Stimulated activated CD4-positive, alpha-beta T cell treated with anti-CD3 and anti-CD28 coated beads, Interleukin-4, amount 100 ng/mL, for 24 hours (primary cell): ENCODE results near the gene CCDC71L.
"Not testable (repeated sequence)": the region's sequence is repeated elsewhere in the genome, so short reads cannot be mapped to it uniquely, and the experiment has no call there.

Source experiments
- DNase-seq: peaks from one replicate; pipeline ENCODE4 v3.0.0-alpha.2; 2020

CCDC71L gene

DNA sequence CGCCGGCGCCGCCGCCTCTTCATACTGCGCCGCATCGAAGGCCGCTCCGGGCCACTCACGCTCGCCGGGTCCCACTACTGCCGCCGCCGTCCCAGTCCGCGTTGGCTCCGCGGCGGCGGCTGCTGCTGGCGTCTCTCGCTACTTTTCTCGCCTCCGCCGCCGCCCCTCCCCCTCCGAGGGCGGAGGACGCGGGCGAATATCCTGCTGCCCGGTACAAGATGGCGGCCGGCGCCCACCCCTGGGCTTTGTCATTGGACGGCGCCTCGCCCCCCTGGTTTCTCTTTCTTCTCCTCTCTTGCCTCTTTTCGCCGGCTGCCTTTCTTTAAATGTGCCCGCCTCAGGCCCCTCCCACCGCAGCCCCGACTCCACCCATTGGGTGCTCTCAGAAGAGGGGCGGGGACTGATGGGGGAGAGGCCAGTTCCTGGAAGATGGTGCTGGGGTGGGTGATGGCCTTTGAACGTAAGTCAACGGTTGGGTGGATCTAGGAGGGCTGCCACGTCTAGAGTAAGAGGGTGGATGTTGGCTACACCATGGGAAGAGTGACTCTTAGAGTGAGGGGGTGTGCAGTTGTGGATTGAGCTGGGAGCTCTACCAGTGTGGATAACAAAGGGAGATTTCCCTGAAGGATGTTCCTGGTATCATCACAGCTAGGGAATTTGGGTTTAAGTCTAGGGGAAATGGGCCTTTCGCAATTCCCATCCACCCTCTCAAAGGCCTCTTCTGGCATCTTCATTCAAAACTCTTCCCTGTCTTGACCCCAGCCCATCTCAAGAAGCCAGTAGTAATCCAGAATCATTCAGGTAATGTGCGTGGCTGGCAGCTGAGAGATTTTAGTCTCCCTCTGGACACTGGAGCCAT is at the start of gene CCDC71L:
Gene CCDC71L (minus strand): TSS at position 297 of the 859 bp plus-strand sequence. CDS start 262 bp downstream, at position 35.
- DNase-seq: peak; percentile 92

- DNase-seq: not testable (repeated sequence)
These were observed 48.6 kb upstream of the CCDC71L start for GRCh38 chr7:106709604-106710003.

DNA sequence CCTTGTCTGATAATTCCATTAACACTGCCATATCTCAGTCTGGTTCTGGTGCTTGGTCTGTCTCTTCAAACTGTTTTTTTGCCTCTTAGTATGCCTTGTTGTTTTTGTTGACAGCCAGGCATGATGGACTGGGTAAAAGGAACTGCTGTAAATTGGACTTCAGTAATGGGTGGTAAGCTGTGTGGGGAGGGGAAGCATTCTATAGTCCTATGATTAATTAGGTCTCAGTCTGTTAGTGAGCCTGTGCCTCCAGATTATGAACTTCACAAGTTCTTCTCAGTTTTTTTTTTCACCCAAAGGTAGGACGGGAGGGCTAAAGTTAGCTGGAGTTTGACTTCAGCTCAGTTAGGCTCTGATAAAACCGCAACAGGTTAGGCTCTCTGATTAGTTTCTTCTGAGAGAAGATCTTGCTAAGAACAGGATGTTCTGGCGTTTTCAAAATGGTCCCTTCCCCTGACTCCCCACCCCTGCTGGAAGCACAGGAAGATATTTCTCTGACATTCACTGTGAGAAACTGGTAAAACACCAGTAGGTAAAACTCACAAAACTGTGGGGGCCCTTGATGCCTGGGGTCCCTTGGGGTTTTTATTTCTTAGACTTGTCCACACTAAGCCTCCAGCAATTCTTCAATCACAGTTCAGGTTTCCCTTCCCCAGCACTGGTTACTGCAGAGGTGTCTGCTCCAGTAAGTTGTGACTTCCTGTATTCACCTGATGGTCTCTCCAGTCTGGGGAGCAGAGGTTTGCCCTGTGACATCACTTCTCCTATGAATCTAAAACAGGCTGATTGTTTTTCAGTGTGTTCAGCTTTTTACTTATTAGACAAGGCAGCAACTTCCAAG is 43.3 kb upstream of the CCDC71L start:
- no peak for DNase-seq

GRCh38 chr7:106693677-106694353 is 32.9 kb upstream of the CCDC71L start:
- DNase-seq: no peak

- DNase-seq: no peak
These were observed 31.6 kb upstream of the CCDC71L start for GRCh38 chr7:106692450-106693051.

- not testable (repeated sequence) for DNase-seq
These were observed 27.2 kb upstream of the CCDC71L start for GRCh38 chr7:106688161-106688560.

- DNase-seq: no peak
These were observed 23.0 kb upstream of the CCDC71L start for GRCh38 chr7:106683941-106684340.

GRCh38 chr7:106681815-106682495 is 21.0 kb upstream of the CCDC71L start:
- no peak for DNase-seq

GRCh38 chr7:106679153-106679931 is 18.4 kb upstream of the CCDC71L start:
- DNase-seq: peak; percentile 12

- DNase-seq: no peak
These were observed 17.8 kb upstream of the CCDC71L start for GRCh38 chr7:106678795-106679152.

GRCh38 chr7:106676506-106676905 is 15.5 kb upstream of the CCDC71L start:
- not testable (repeated sequence) for DNase-seq

DNA sequence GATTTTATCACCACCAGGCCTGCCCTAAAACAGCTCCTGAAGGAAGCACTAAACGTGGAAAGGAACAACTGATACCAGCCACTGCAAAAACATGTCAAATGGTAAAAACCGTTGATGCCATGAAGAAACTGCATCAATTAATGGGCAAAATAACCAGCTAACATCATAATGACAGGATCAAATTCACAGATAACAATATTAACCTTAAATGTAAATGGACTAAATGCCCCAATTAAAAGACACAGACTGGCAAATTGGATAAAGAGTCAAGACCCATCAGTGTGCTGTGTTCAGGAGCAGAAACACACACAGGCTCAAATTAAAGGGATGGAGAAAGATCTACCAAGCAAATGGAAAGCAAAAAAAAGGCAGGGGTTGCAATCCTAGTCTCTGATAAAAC is 12.7 kb upstream of the CCDC71L start:
- not testable (repeated sequence) for DNase-seq

DNA sequence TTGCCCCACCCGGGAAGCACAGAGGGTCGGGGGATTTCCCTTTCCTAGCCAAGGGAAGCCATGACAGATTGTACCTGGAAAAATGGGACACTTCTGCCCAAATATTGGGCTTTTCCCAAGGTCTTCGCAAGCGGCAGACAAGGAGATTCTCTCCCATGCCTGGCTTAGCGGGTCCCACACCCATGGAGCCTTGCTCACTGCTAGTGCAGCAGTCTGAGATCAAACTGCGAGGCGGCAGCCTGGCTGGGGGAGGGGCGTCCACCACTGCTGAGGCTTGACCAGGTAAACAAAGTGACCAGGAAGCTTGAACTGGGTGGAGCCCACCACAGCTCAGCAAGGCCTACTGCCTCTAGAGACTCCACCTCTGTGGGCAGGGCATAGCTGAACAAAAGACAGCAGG is 11.0 kb upstream of the CCDC71L start:
- not testable (repeated sequence) for DNase-seq

DNA sequence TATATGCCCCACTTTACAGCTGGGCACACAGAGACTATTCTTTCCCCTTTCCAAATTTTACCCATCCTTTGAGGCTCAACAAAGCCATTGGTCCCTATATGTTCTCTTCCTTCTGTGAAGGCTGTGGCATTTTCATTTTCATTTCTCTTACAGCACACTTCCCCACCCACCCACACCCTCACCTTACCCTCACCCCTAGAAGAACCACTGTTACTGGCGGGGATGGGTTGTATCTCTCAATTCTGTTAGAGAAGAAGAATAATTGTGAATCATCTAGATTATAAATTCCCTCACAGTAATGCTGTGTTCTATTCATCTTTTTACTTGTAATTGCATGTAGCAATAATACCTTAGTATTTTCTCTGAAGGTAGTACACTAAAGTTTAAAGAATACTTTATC is 10.2 kb upstream of the CCDC71L start:
- DNase-seq: no peak

DNA sequence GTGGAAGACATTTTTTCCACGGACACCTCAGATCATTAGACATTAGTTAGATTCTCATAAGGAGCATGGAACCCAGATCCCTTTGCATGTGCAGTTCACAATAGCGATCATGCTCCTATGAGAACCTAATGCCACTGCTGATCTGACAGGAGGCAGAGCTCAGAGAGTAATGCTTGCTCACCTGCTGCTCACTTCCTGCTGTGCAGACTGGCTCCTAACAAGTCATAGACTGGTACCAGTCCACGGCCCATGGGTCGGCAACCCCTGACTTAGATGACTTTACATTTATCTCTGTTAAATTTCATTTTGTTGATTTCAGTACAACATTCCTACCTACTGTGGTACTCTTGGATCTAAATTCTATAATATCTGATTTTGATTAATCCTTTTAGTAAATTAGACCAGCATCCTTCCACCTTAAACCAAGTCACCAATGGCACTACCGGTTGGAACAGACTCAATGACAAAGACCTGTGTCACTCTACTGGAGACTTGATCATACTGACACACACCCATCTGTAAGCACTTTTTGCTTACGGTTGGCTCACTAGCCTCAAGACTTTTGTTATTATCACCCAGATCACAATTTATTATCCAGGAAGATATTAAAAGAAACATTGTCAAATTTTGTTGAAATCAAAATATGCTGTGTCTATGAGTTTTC is 8.0 kb upstream of the CCDC71L start:
- DNase-seq: no peak

DNA sequence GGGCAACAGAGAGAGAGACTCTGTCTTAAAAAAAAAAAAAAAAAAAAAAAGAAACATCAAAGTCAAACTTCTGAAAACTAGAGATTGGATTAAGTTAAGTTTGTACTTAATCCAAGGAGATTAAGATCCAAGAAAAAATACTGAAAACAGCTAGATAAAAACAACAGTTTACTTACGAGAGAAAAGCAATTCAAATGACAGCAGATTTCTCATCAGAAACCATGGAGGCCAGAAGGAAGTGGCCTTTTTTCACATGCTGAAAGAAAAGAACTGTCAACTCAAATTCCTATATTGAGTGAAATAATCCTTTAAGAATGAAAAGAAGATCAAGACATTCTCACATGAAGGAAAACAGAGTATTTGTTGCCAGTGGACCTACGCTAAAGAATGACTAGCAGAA is 5.4 kb upstream of the CCDC71L start:
- DNase-seq: no peak

GRCh38 chr7:106664343-106664742 is 3.4 kb upstream of the CCDC71L start:
- no peak for DNase-seq

DNA sequence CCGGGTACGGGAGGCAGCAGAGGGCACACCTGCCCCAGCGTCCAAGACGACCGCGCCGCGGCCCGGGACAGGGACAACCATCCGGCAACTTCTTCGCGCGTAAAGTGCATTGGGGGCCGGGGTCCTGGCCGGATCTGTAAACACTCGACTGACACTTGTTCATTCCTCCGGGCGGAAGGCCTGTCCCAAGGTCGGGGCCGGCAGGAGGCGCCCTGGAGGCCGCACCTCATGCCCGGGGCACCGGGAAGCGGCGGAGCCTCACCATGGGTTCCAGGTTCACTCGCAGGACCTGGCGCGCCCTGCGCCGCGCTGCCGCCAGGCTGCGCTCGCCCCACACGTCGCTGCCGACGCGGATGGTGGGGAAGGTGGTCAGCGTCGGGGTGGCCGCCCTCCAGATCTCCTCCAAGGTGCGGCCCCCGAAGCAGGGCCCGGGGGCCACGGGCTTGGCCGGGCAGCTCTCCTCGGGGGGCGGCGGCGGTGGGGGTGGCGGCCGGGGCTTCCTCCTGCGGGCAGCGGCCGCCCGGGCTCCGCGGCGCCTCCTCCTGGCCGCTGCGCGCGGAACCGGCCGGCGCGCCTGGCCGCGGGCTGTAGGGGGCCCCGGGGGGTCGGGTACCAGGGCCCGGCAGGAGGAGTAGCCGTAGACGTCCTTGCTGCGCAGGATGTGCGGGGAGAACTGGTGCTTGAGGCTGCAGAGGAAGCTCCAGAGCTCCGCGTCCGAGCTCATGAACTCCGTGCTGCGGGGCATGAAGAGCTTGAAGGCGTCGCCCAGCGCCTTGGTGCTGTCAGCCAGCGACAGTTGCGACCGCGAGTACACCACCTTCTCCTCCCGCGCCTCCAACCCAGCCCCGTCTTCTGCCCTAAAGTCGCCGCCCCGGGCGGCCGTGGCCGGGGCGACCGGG is 746 bp downstream of the CCDC71L start:
- DNase-seq: peak; percentile 86

DNA sequence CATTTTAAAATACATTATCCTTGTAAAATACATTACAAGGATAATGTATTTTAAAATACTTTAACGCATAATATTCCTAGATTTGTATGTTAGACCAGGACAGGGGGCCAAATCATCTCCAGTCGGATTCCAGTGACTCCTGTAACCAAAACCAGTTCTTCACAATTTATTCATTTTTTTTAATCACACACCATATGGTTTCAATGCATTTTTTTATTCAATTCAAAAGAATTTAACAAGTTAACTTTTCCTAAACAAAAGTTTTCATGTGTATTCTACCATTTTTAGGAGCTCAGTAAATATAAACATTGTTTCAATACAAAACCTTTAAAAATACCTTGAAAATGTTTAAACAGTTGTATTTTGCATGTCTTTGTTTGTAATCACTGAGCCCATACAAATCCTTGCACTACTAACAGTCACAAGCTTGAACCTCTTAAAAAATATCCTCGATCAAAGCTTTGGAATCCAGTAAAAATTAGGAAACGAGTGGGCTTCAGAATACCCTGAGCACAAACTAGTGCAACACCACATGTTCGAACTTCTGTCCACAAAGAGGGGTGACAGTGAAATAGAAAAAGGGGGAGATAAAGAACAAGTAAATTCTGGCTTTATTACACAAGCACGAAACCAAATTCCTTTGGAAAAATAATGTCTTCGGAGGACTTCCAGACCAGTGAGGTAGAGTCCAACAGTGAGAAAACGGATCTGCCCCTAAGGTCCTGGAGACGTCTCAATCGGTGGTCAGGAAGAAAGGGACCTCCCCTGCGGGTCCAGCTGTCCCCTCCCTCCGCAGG is 1.6 kb downstream of the CCDC71L start:
- no peak for DNase-seq
